Superior temporal gyrus (tissue), 1 donor: ENCODE measurements around the gene DAAM2.

Source experiments
- DNase-seq: peaks from one replicate; pipeline ENCODE4 v3.0.0-alpha.2; 2016; ENCODE audit errors: extremely low spot score

Gene DAAM2

GRCh38 chr6:39953076-39953618 is 161.0 kb downstream of the DAAM2 start:
- no peak for DNase-seq
